OCI-LY3 (cell line): ENCODE results near the gene SEC14L6.

ENCODE experiments used
- EZH2phosphoT487 ChIP-seq: fragments of 200-600 bp; shearing (Covaris generic); IDR thresholded peaks from 2 replicates; pipeline ENCODE4 v1.6.1; 2018; ENCODE audit warnings: antibody characterized with exemption, mixed run types, low read depth
- TF ChIP-seq, protein P1 (sequence below): fragments of 200-600, 300-600 bp; sonication (generic); IDR thresholded peaks from 2 replicates; pipeline ENCODE4 v1.5.1; 2014; ENCODE audit warnings: antibody characterized with exemption, low read length, low read depth

DNA sequence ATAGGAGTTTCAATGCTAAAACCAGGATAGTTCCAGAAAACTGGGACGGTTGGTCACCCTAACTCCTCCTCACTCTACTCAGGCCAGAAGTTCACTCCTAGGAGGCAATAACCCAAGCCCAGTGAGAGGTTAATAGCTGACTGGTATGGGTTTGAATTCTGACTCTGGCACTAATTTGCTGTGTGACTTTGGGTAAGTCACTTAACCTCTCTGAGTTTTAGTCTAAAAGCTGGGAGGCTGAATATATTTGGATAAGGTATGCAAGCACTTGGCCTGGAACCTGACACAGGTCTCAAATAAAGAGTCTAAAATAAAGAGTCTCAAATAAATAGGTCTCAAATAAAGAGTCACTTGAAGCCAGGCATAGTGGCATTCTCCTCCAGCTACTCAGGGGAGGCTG, 6.2 kb upstream of the SEC14L6 start:
- TF ChIP-seq, protein P1, sequence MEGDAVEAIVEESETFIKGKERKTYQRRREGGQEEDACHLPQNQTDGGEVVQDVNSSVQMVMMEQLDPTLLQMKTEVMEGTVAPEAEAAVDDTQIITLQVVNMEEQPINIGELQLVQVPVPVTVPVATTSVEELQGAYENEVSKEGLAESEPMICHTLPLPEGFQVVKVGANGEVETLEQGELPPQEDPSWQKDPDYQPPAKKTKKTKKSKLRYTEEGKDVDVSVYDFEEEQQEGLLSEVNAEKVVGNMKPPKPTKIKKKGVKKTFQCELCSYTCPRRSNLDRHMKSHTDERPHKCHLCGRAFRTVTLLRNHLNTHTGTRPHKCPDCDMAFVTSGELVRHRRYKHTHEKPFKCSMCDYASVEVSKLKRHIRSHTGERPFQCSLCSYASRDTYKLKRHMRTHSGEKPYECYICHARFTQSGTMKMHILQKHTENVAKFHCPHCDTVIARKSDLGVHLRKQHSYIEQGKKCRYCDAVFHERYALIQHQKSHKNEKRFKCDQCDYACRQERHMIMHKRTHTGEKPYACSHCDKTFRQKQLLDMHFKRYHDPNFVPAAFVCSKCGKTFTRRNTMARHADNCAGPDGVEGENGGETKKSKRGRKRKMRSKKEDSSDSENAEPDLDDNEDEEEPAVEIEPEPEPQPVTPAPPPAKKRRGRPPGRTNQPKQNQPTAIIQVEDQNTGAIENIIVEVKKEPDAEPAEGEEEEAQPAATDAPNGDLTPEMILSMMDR: no peak
- no peak for TF ChIP-seq EZH2phosphoT487
